ENCODE results near the gene HGS. TPM values are rescaled to one million over a fixed set of nuclear protein-coding genes. Genes with fewer than 3 reads are reported as not detected.

Gene HGS
- total and polyA plus RNA-seq, 8 donors = 39.3 to 174 (median 45.2) TPM

DNA sequence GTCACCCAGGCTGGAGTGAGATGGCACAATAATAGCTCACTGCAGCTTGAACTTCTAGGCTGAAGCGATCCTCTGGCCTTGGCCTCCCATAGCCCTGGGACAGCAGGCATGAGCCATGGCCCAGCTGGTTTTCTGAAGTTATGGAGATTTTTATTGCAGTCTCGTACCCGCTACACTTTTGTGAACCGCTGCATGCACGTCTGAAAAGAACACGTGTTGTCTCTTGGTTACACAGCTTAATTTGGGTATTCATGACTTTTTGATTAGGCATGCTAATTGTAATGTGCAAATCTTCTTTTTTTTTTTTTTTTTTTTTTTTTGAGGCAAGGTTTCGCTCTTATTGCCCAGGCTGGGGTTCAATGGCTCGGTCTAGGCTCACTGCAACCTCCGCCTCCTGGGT, 41.6 kb downstream of the HGS start:
- TF ChIP-seq, protein P1, sequence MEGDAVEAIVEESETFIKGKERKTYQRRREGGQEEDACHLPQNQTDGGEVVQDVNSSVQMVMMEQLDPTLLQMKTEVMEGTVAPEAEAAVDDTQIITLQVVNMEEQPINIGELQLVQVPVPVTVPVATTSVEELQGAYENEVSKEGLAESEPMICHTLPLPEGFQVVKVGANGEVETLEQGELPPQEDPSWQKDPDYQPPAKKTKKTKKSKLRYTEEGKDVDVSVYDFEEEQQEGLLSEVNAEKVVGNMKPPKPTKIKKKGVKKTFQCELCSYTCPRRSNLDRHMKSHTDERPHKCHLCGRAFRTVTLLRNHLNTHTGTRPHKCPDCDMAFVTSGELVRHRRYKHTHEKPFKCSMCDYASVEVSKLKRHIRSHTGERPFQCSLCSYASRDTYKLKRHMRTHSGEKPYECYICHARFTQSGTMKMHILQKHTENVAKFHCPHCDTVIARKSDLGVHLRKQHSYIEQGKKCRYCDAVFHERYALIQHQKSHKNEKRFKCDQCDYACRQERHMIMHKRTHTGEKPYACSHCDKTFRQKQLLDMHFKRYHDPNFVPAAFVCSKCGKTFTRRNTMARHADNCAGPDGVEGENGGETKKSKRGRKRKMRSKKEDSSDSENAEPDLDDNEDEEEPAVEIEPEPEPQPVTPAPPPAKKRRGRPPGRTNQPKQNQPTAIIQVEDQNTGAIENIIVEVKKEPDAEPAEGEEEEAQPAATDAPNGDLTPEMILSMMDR (IDR thresholded peaks at IDR 0.05) = no peak
- H3K9me3 ChIP-seq = no peaks in the 10 kb centered on the region
- FAIRE-seq (no peak), DNase-seq (no peak), ATAC-seq (no peak)
- no peak overlapping the region for H3K27ac ChIP-seq
- no peak overlapping the region for H3K4me3 ChIP-seq
- H3K4me1 ChIP-seq = peaks cover 15 to 26% (median 21%) of the 10 kb centered on the region in 3 donors
- intact Hi-C loops (cut with DNase I) = no loop called here
- 76 to 93% methylated on average over 9 of the region's 9 CpGs for WGBS, 2 donors
- H3K36me3 ChIP-seq = no peaks in the 10 kb centered on the region
- no peaks in the 10 kb centered on the region for H3K27me3 ChIP-seq

DNA sequence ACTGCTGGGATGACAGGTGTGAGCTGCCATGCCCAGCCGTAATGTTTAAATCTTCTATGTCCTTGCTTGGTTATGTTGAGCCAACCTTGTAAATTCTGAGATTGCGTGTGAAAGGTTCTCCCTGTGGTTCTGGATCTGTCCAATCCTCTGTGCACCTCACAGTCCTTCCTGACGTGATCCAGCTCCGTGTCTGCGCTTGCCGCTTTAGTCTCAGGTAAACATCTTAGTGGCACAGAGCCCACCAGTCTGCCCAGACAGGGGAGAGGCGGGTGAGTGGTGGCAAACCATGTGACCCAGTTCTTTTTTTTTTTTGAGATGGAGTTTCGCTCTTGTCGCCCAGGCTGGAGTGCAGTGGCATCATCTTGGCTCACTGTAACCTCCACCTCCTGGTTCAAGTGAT, 42.2 kb downstream of the HGS start:
- peak; percentile 21 to 34 (median 28) for ATAC-seq
- WGBS, 2 donors = 25 to 28% methylated on average over 9 of the region's 9 CpGs
- peak in 4 of 6 donors; percentile 69 to 75 (median 73) for DNase-seq

DNA sequence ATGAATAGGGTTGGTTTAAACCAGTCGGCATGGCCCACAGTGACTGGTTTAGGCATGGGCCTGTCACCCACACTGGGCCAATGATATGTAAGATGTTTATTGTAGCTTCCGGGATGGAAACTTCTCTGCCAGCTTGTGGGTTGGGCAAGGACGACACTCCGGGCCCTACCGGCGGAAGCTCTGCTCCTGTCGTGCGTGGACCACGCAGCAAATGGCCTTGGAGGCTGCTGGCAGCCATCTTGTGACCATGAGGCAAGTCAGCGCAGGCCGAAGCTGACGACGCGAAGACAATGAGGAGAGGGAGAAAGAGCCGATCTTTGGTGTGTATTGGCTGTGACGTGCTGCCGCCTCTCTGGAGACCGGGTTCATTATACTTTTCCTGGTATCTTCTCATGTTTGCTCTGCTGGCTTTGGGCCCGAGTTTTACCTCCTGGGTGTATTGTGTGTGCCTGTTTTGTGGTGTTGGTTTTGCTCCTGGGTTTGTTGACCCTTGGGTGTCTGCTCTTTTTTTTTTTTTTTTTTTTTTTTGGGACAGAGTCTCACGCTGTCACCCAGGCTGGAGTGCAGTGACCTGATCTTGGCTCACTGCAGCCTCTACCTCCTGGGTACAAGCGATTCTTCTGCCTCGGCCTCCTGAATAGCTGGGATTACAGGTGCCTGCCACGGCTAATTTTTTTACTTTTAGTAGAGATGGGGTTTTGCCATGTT, 43.7 kb downstream of the HGS start:
- FAIRE-seq (no peak), ATAC-seq (peak; percentile 25 to 59 (median 46)), DNase-seq (peak; percentile 63 to 71 (median 70))
- H3K4me3 ChIP-seq = no peak overlapping the region
- H3K4me1 ChIP-seq = peaks cover 13 to 24% (median 15%) of the 10 kb centered on the region in 3 donors
- no peaks in the 10 kb centered on the region for H3K36me3 ChIP-seq
- intact Hi-C loops (cut with DNase I) = no loop called here
- WGBS, 2 donors = 33 to 35% methylated on average over 22 to 23 of the region's 23 CpGs
- H3K27me3 ChIP-seq = no peaks in the 10 kb centered on the region
- TF ChIP-seq, protein P1 (IDR thresholded peaks at IDR 0.05) = no peak
- no peaks in the 10 kb centered on the region for H3K9me3 ChIP-seq
- H3K27ac ChIP-seq = peak overlapping the region in 3 of 4 donors; percentile 27 to 52 (median 35)

More for the DNA sequence above, 42.2 kb downstream of the HGS start:
- Histone ChIP-seq H3K4me3 (no peak overlapping the region), H3K27me3 (no peaks in the 10 kb centered on the region), H3K27ac (no peak overlapping the region), H3K4me1 (peaks cover 15 to 26% (median 21%) of the 10 kb centered on the region in 3 donors), H3K36me3 (no peaks in the 10 kb centered on the region), H3K9me3 (no peaks in the 10 kb centered on the region)
- no peak for FAIRE-seq
- intact Hi-C loops (cut with DNase I) = no loop called here
- TF ChIP-seq, protein P1 (IDR thresholded peaks at IDR 0.05) = no peak

DNA sequence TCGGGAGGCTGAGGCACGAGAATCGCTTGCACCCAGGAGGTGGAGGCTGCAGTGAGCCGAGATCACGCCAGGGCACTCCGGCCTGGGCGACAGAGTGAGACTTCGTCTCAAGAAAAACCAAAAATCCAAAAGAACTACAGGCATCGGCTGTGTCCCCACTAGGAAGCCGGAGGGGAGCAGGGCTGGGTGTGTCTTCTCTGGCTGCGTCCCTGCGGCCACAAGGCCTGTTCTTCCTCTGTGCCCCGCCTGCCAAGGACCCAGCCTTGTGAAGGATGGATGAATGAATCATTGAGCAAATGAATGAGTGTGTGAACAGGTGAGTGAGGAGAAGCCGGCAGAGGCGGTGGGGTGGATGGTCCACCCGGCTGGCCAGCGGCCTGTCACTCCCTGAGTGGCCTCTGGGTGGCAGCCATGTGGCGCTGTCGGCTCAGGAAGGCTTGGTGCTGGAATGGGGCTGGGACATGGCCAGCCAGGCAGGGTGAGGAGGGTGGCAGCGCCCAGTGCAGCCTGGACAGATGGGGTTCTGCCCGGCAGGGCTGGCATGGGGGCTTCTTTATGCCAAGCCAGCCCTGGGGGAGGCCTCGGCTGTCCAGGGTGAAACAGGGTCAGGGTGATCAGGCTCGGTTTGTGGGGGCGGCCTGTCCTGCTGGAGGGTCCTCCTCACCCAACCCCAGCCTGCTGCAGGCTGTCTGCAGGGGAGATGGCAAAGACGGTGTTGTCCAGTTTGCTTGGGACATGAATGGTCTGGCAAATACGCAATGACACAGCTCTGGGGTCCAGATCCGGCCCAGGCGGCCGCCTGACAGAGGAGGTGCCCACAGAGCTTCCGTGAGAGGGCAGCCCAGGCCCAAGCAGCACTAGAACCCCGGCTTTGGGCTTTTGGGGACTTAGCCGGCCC, 49.9 kb downstream of the HGS start:
- peak; percentile 75 to 96 (median 90) for DNase-seq
- no peaks in the 10 kb centered on the region for H3K36me3 ChIP-seq
- FAIRE-seq = no peak
- ATAC-seq = peak; percentile 92 to 98 (median 95)
- no peaks in the 10 kb centered on the region for H3K27me3 ChIP-seq
- no peaks in the 10 kb centered on the region for H3K9me3 ChIP-seq
- H3K4me3 ChIP-seq = no peak overlapping the region
- TF ChIP-seq, protein P1 (IDR thresholded peaks at IDR 0.05) = peak; percentile 86 to 94 (median 90)
- intact Hi-C loops (cut with DNase I) = no loop called here
- WGBS, 2 donors = 32 to 37% methylated on average over 31 to 32 of the region's 32 CpGs
- H3K27ac ChIP-seq = no peak overlapping the region
- H3K4me1 ChIP-seq = peaks cover 0 to 3% (median 0%) of the 10 kb centered on the region in 3 donors
